Keratinocyte (primary cell): Measurements from ENCODE around the gene OR51L1.

Source experiments
- EZH2 ChIP-seq: IDR thresholded peaks from one replicate; pipeline ENCODE4 v1.6.1; 2012; ENCODE audit warnings: inconsistent platforms, mild to moderate bottlenecking, low read length, moderate library complexity
- TF ChIP-seq, protein P1 (sequence below), 3 experiments: IDR thresholded peaks in 1 of 3; conservative IDR thresholded peaks in 1 of 3; optimal IDR thresholded peaks in 1 of 3; 2 replicates in 2 of 3; 3 replicates in 1 of 3; pipeline versions ENCODE3 to v1.5.1; 2011; ENCODE audit warnings: low read length in 3 of 3, mild to moderate bottlenecking in 3 of 3, moderate library complexity in 2 of 3, control low read depth in 1 of 3, inconsistent platforms in 1 of 3; ENCODE audit not compliant: insufficient read depth in 2 of 3; ENCODE audit errors: extremely low read depth in 1 of 3

DNA sequence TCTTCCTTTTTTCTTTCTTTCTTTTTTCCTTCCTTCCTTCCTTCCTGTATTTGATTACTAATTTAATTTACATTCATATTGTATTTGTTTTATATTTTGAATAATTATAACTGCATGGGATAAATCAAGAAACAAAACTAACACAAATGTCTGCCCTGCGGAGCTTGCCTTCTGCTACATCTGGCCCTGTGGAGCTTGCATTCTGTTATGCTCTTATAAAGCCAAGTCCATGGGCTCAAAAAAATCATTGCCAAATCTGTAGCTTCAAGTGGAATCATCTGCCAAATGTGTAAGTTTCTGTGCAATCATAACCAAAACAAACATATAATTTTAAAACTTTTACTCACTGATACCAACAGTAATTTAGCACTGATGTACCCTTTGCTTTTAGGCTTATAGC is 43.7 kb downstream of the OR51L1 start:
- TF ChIP-seq, protein P1, sequence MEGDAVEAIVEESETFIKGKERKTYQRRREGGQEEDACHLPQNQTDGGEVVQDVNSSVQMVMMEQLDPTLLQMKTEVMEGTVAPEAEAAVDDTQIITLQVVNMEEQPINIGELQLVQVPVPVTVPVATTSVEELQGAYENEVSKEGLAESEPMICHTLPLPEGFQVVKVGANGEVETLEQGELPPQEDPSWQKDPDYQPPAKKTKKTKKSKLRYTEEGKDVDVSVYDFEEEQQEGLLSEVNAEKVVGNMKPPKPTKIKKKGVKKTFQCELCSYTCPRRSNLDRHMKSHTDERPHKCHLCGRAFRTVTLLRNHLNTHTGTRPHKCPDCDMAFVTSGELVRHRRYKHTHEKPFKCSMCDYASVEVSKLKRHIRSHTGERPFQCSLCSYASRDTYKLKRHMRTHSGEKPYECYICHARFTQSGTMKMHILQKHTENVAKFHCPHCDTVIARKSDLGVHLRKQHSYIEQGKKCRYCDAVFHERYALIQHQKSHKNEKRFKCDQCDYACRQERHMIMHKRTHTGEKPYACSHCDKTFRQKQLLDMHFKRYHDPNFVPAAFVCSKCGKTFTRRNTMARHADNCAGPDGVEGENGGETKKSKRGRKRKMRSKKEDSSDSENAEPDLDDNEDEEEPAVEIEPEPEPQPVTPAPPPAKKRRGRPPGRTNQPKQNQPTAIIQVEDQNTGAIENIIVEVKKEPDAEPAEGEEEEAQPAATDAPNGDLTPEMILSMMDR (optimal IDR thresholded peaks at IDR 0.05 in 1 of 3, IDR thresholded peaks at IDR 0.05 in 1 of 3, conservative IDR thresholded peaks at IDR 0.05 in 1 of 3; ENCODE audit: extremely low read depth in 1 of 3, insufficient read depth in 2 of 3, low read length in 3 of 3), result no peak
- TF ChIP-seq EZH2, result no peak
